GM12878 (cell line): ENCODE measurements around the gene SP2. TPM values are rescaled to one million over a fixed set of nuclear protein-coding genes. Genes with fewer than 3 reads are reported as not detected.

Source experiments
- ATAC-seq: fragments of 200-7000 bp; cut with Tn5 transposase; 3 replicates; pipeline ENCODE4 v1.9.1; 2020; ENCODE audit warnings: mild to moderate bottlenecking, moderate library complexity
- BruUV-seq: library from RNA; stranded (reverse); fragments of 400-500 nt; replicated peaks from 2 replicates; lab custom pipeline; 2021; lab: Mats Ljungman, UMichigan
- CTCF ChIA-PET: fragments of 300-600 bp; sonication (Branson Sonifier 250); formaldehyde crosslinking; extraction: SDS; loops from one replicate; lab custom pipeline; 2021; ENCODE audit warnings: inconsistent platforms; lab: Yijun Ruan, JAX
- POLR2A ChIA-PET: fragments of 350-600 bp; formaldehyde crosslinking; extraction: SDS; loops from one replicate; lab custom pipeline; 2021; ENCODE audit warnings: inconsistent platforms; lab: Charles Lee
- RAD21 ChIA-PET: fragments of 300-600 bp; sonication (Branson Sonifier 250); formaldehyde crosslinking; loops from one replicate; lab custom pipeline; 2023; ENCODE audit warnings: antibody characterized with exemption; ENCODE audit not compliant: unreplicated experiment; lab: Charles Lee
- SMC1A ChIA-PET: fragments of 300-600 bp; sonication (Branson Sonifier 250); formaldehyde crosslinking; loops from one replicate; lab custom pipeline; 2023; ENCODE audit not compliant: unreplicated experiment, uncharacterized antibody; lab: Charles Lee
- DNase-seq: peaks from one replicate; pipeline ENCODE4 v3.0.0-alpha.2; 2011; ENCODE audit warnings: low read depth, low spot score
- FAIRE-seq: peaks from 3 replicates; lab custom pipeline; 2011; peaks lifted over from hg19 to GRCh38; lab: Jason Lieb, UNC
- H2AFZ ChIP-seq: 2 replicates; pipeline ENCODE4 v1.6.0; 2011; ENCODE audit warnings: low read depth, low read length, control low read depth; ENCODE audit not compliant: control insufficient read depth
- H3K27ac ChIP-seq: 2 replicates; pipeline ENCODE4 v1.5.1; 2011; ENCODE audit warnings: control low read depth; ENCODE audit not compliant: control insufficient read depth, insufficient read depth
- H3K27me3 ChIP-seq, 2 experiments: replicated peaks in 1 of 2; 2 replicates each; pipeline versions ENCODE4 v1.6.0 to v1.6.1; 2011; ENCODE audit warnings: low read length in 1 of 2; ENCODE audit not compliant: control insufficient read depth in 2 of 2, insufficient read depth in 2 of 2
- H3K36me3 ChIP-seq, 2 experiments: 2 replicates each; pipeline ENCODE4 v1.5.1; 2011; ENCODE audit warnings: low read length in 1 of 2; ENCODE audit not compliant: control insufficient read depth in 2 of 2, insufficient read depth in 2 of 2
- H3K4me1 ChIP-seq: 2 replicates; pipeline ENCODE4 v1.6.1; 2011; ENCODE audit warnings: mild to moderate bottlenecking, low read length, moderate library complexity, mixed read lengths; ENCODE audit not compliant: control insufficient read depth, insufficient read depth
- H3K4me2 ChIP-seq: 2 replicates; pipeline ENCODE4 v1.6.0; 2011; ENCODE audit warnings: control low read depth; ENCODE audit not compliant: control insufficient read depth, insufficient read depth
- H3K4me3 ChIP-seq: fragments of 200-600 bp; sonication (generic); 2 replicates; pipeline ENCODE4 v1.5.1; 2016
- H3K79me2 ChIP-seq: 2 replicates; pipeline ENCODE4 v1.6.0; 2011; ENCODE audit warnings: low read length; ENCODE audit not compliant: control insufficient read depth, insufficient read depth
- H3K9ac ChIP-seq: 2 replicates; pipeline ENCODE4 v1.8.0; 2011; ENCODE audit warnings: low read length, control low read depth, mixed read lengths; ENCODE audit not compliant: control insufficient read depth, insufficient read depth
- H3K9me3 ChIP-seq: replicated peaks from 3 replicates; pipeline ENCODE4 v1.5.1; 2011; ENCODE audit warnings: mild to moderate bottlenecking, low read length; ENCODE audit not compliant: control insufficient read depth, insufficient read depth
- H4K20me1 ChIP-seq: 2 replicates; pipeline ENCODE4 v1.6.0; 2011; ENCODE audit not compliant: control insufficient read depth, insufficient read depth
- BMI1 ChIP-seq: fragments of 450-650 bp; IDR thresholded peaks from 2 replicates; pipeline ENCODE4 v1.6.1; 2016; ENCODE audit warnings: mild to moderate bottlenecking, moderate library complexity, borderline replicate concordance
- EZH2 ChIP-seq: IDR thresholded peaks from 2 replicates; pipeline ENCODE4 v1.6.1; 2012; ENCODE audit warnings: low read depth, mild to moderate bottlenecking, control low read depth, inconsistent platforms, low read length, borderline replicate concordance; ENCODE audit not compliant: control insufficient read depth
- GABPA ChIP-seq: IDR thresholded peaks from 2 replicates; pipeline ENCODE4 v1.6.1; 2014; ENCODE audit warnings: antibody characterized with exemption, low read depth, mild to moderate bottlenecking, inconsistent platforms
- NFIC ChIP-seq: IDR thresholded peaks from 2 replicates; pipeline ENCODE4 v1.6.1; 2012; ENCODE audit warnings: low read depth, mild to moderate bottlenecking, inconsistent platforms, low read length, moderate library complexity
- NRF1 ChIP-seq: conservative IDR thresholded peaks from 2 replicates; pipeline ENCODE4 v1.6.1; 2011; ENCODE audit warnings: mild to moderate bottlenecking, low read depth, low read length, improper control_type of control experiment
- POLR2A ChIP-seq: IDR thresholded peaks from 2 replicates; pipeline ENCODE4 v1.6.1; 2011; ENCODE audit warnings: low read depth, mild to moderate bottlenecking, low read length
- SMAD5 ChIP-seq: IDR thresholded peaks from 2 replicates; pipeline ENCODE4 v1.6.1; 2016; ENCODE audit warnings: antibody characterized with exemption, low read depth
- WGBS: methylation state at CpG from one replicate; pipeline ENCODE4 v1.1.6; 2016; ENCODE audit warnings: low lambda C conversion rate; ENCODE audit not compliant: insufficient replicate concordance, insufficient coverage; ENCODE audit errors: missing lambda C conversion rate; 5-methylcytosine and 5-hydroxymethylcytosine counted together
- in situ Hi-C: fragments of 300-500 bp; cut with MboI; formaldehyde crosslinking; loops from 9 replicates; pipeline ENCODE4 v1.14.3; 2018; ENCODE audit warnings: mixed read lengths
- intact Hi-C: fragments of 100-400 bp; cut with micrococcal nuclease; formaldehyde crosslinking; loops from one replicate; pipeline ENCODE4 v1.14.2; 2022; ENCODE audit not compliant: unreplicated experiment
- polyA plus RNA-seq, 11 experiments: library from polyadenylated mRNA; depleted of rRNA in 4 of 11; unstranded in 6 of 11; stranded (reverse) in 5 of 11; fragments of >200 nt; fragmentation: Nextera tagmentation in 4 of 11; fragmentation: Illumina TruSeq in 1 of 11; extraction: Ambion mirVana in 4 of 11; extraction: Trizol in 1 of 11; gene quantifications; 1 replicate in 1 of 11; 2 replicates in 10 of 11; pipeline versions ENCODE4 v1.2.1 to v1.2.3, GENCODE V29; 2011 to 2016; ENCODE audit warnings: inconsistent platforms in 2 of 11, missing spikeins in 2 of 11, low read depth in 1 of 11
- total RNA-seq, 4 experiments: library from RNA; depleted of rRNA in 3 of 4; stranded (reverse); fragments of >200 nt in 3 of 4; fragmentation: Illumina TruSeq in 1 of 4; extraction: Trizol in 1 of 4; gene quantifications; 2 replicates each; pipeline versions ENCODE4 v1.2.1 to v1.2.3, GENCODE V29; 2013 to 2021

Gene SP2
- total and polyA plus RNA-seq, 10 of the 15 experiments (the other 5 are each of a cell fraction or from before 2014, with no cell fraction given): 1.2 to 19.1 (median 4.8) TPM

DNA sequence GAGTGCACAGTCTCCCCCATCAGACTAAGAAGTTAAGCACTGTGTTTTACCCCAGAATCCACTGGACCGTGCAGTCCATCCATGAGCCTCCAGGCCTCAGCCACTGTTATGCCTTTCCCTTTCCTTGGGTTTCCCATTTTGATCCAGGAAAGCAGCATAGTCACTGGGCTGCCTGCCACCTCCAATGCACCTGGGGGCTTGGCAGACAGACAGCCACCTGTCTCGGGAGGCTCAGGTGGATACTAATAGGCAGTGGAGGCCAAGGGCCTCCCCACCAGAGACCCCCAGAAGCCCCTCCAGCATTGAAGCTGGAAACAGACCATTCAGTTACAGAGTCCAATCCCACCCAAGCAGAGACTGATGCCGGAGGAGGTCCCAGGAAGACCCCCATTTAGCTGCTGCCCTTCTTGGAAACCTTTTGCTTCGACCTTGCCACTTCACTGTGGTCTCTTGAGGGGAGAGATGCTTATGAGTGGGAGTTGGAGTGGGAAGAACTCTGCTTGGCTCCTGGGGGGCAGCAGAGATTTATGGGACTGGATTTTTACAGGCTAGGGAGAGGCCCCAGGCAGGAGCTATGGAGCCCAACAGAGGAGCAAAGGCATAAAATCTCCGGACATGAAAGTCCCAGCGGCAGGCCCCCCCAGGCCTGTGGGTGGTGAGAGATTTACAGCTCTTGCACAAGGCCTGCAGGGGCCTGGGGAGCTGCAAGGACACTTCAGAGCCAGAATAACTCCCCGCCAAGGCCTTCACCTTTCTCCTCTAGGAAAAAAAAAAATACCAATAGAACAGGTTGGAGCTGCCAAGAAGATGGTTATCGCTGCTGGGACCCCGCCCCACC is 12.2 kb upstream of the SP2 start:
- Histone ChIP-seq H3K36me3 (no peaks in the 10 kb centered on the region), H3K4me1 (no peaks in the 10 kb centered on the region), H3K9ac (no peak overlapping the region), H4K20me1 (no peaks in the 10 kb centered on the region)
- ChIA-PET SMC1A (interaction anchor here (14.5 kb wide), 1 partner anchor 37 kb away, joined by 231 read pairs; the partner anchor contains the start of genes SCRN2 and SP6), POLR2A (interaction anchor here (0.5 to 1.0 kb wide), 2 partner anchors 12 to 202 kb away, joined by 3 to 4 read pairs; no protein-coding TSS in a partner anchor)
- 49% methylated on average over 9 of the region's 9 CpGs for WGBS
- in situ Hi-C loops: no loop called here
- DNase-seq: no peak
- TF ChIP-seq BMI1: no peak
- no peak for TF ChIP-seq GABPA
- no peak for TF ChIP-seq POLR2A
- TF ChIP-seq NFIC: no peak
- TF ChIP-seq EZH2: no peak
- TF ChIP-seq SMAD5: no peak
- no peak for TF ChIP-seq NRF1
- TF ChIP-seq, all 136 proteins: peak for 0
- Histone ChIP-seq H3K27me3 (peaks cover 0 to under 1% of the 10 kb centered on the region in 2 experiments; a peak in 2 of 4 replicates), H3K4me3 (no peak overlapping the region), H3K4me2 (no peak overlapping the region), H3K79me2 (no peaks in the 10 kb centered on the region), H2AFZ (no peak overlapping the region), H3K9me3 (no peaks in the 10 kb centered on the region), H3K27ac (no peak overlapping the region)
- FAIRE-seq: no peak
- no peak for ATAC-seq
- CTCF ChIA-PET: interaction anchor here (0.8 to 14.9 kb wide), 4 partner anchors 11 to 87 kb away, joined by 3 to 502 read pairs (median 4); partner anchors contain the start of genes CDK5RAP3, SCRN2 and SP6
- RAD21 ChIA-PET: interaction anchor here (10.9 kb wide), 1 partner anchor 41 kb away, joined by 206 read pairs; the partner anchor contains the start of gene SCRN2
- no TSS peak for BruUV-seq
- intact Hi-C loops: no loop called here
